H1 (cell line): ENCODE results near the gene DOP1B. TPM values are rescaled to one million over a fixed set of nuclear protein-coding genes. Genes with fewer than 3 reads are reported as not detected.

Experiments used
- CBX5 ChIP-seq: fragments of 300-800, 300-1000 bp; sonication (generic); IDR thresholded peaks from 2 replicates; pipeline ENCODE4 v1.7.1; 2016; ENCODE audit warnings: antibody characterized with exemption, low read length, low read depth
- EGR1 ChIP-seq: IDR thresholded peaks from 2 replicates; pipeline ENCODE4 v1.6.1; 2011; ENCODE audit warnings: low read depth, low read length, borderline replicate concordance
- EP300 ChIP-seq, 2 experiments: IDR thresholded peaks; 1 replicate in 1 of 2; 2 replicates in 1 of 2; pipeline ENCODE4 v1.6.1; 2011 to 2012; ENCODE audit warnings: low read depth in 2 of 2, low read length in 2 of 2, mild to moderate bottlenecking in 2 of 2, borderline replicate concordance in 1 of 2, inconsistent platforms in 1 of 2, moderate library complexity in 1 of 2
- HDAC2 ChIP-seq, 2 experiments: fragments of 300-600 bp in 1 of 2; sonication (generic) in 1 of 2; IDR thresholded peaks; 2 replicates each; pipeline ENCODE4 v1.6.1; 2011 to 2012; ENCODE audit warnings: low read depth in 2 of 2, low read length in 2 of 2, mild to moderate bottlenecking in 2 of 2, moderate library complexity in 2 of 2, borderline replicate concordance in 1 of 2, inconsistent platforms in 1 of 2
- HDAC6 ChIP-seq: IDR thresholded peaks from one replicate; pipeline ENCODE4 v1.7.1; 2012; ENCODE audit warnings: low read depth, mild to moderate bottlenecking, inconsistent platforms, low read length, moderate library complexity
- NANOG ChIP-seq: IDR thresholded peaks from 2 replicates; pipeline ENCODE4 v1.6.1; 2011; ENCODE audit warnings: low read length, low read depth, mild to moderate bottlenecking, inconsistent platforms; ENCODE audit not compliant: insufficient read depth, poor library complexity, severe bottlenecking
- POU5F1 ChIP-seq: IDR thresholded peaks from 2 replicates; pipeline ENCODE4 v1.6.1; 2011; ENCODE audit warnings: low read depth, mild to moderate bottlenecking, low read length, moderate library complexity
- RBBP5 ChIP-seq: IDR thresholded peaks from 2 replicates; pipeline ENCODE4 v1.7.1; 2012; ENCODE audit warnings: low read depth, mild to moderate bottlenecking, inconsistent platforms, low read length, moderate library complexity, borderline replicate concordance
- SP1 ChIP-seq: IDR thresholded peaks from 2 replicates; pipeline ENCODE4 v1.6.1; 2011; ENCODE audit warnings: low read depth, low read length
- SP2 ChIP-seq: IDR thresholded peaks from 2 replicates; pipeline ENCODE4 v1.6.1; 2012; ENCODE audit warnings: mild to moderate bottlenecking, low read length, inconsistent platforms
- SP4 ChIP-seq: IDR thresholded peaks from 2 replicates; pipeline ENCODE4 v1.6.1; 2012; ENCODE audit warnings: low read length, inconsistent platforms
- polyA plus RNA-seq, 7 experiments: library from polyadenylated mRNA; depleted of rRNA in 3 of 7; stranded (reverse) in 5 of 7; unstranded in 2 of 7; fragments of >200 nt in 5 of 7; fragments of 200-250 nt in 2 of 7; gene quantifications; 1 replicate in 5 of 7; 2 replicates in 1 of 7; 4 replicates in 1 of 7; pipeline versions ENCODE4 v1.2.1 to v1.2.3, GENCODE V29; 2011 to 2013; ENCODE audit warnings: missing spikeins in 2 of 7, mixed read lengths in 2 of 7
- total RNA-seq: library from RNA; stranded (reverse); fragmentation: NEBNext Ultra II Directional; extraction: Animal tissue kit (Norgen Biotek cat#: 25700); gene quantifications from 2 replicates; pipeline ENCODE4 v1.2.1, GENCODE V29; 2021
- TF ChIP-seq, protein P1 (sequence below): fragments of 300-600 bp; sonication (generic); IDR thresholded peaks from 2 replicates; pipeline ENCODE4 v1.7.1; 2012; ENCODE audit warnings: low read length, moderate library complexity, mild to moderate bottlenecking, inconsistent platforms; ENCODE audit not compliant: insufficient replicate concordance

Gene DOP1B
- total and polyA plus RNA-seq, 2 of the 8 experiments (the other 6 are each of a cell fraction or from before 2014, with no cell fraction given): 2.8 to 9.9 TPM

DNA sequence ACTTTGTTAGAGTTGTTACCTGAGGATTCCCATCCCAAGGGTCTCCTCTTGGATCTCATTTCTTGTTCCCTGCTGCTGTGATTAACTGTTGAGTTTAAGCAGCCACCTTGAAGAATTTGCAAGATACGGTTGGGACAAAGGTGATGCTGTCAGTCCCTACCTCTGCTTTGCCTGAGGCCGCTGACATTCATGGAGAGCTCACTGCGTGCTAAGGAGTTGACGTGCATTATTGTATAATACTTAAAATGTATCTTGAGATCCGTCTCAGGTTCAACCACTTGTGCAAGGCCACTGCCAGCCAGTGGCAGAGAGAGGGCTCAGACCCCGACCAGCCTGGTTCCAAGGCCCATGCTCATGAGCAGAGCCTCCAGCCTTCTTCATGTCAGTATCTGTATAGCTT is 14.2 kb downstream of the DOP1B start (continued):
- TF ChIP-seq, protein P1, sequence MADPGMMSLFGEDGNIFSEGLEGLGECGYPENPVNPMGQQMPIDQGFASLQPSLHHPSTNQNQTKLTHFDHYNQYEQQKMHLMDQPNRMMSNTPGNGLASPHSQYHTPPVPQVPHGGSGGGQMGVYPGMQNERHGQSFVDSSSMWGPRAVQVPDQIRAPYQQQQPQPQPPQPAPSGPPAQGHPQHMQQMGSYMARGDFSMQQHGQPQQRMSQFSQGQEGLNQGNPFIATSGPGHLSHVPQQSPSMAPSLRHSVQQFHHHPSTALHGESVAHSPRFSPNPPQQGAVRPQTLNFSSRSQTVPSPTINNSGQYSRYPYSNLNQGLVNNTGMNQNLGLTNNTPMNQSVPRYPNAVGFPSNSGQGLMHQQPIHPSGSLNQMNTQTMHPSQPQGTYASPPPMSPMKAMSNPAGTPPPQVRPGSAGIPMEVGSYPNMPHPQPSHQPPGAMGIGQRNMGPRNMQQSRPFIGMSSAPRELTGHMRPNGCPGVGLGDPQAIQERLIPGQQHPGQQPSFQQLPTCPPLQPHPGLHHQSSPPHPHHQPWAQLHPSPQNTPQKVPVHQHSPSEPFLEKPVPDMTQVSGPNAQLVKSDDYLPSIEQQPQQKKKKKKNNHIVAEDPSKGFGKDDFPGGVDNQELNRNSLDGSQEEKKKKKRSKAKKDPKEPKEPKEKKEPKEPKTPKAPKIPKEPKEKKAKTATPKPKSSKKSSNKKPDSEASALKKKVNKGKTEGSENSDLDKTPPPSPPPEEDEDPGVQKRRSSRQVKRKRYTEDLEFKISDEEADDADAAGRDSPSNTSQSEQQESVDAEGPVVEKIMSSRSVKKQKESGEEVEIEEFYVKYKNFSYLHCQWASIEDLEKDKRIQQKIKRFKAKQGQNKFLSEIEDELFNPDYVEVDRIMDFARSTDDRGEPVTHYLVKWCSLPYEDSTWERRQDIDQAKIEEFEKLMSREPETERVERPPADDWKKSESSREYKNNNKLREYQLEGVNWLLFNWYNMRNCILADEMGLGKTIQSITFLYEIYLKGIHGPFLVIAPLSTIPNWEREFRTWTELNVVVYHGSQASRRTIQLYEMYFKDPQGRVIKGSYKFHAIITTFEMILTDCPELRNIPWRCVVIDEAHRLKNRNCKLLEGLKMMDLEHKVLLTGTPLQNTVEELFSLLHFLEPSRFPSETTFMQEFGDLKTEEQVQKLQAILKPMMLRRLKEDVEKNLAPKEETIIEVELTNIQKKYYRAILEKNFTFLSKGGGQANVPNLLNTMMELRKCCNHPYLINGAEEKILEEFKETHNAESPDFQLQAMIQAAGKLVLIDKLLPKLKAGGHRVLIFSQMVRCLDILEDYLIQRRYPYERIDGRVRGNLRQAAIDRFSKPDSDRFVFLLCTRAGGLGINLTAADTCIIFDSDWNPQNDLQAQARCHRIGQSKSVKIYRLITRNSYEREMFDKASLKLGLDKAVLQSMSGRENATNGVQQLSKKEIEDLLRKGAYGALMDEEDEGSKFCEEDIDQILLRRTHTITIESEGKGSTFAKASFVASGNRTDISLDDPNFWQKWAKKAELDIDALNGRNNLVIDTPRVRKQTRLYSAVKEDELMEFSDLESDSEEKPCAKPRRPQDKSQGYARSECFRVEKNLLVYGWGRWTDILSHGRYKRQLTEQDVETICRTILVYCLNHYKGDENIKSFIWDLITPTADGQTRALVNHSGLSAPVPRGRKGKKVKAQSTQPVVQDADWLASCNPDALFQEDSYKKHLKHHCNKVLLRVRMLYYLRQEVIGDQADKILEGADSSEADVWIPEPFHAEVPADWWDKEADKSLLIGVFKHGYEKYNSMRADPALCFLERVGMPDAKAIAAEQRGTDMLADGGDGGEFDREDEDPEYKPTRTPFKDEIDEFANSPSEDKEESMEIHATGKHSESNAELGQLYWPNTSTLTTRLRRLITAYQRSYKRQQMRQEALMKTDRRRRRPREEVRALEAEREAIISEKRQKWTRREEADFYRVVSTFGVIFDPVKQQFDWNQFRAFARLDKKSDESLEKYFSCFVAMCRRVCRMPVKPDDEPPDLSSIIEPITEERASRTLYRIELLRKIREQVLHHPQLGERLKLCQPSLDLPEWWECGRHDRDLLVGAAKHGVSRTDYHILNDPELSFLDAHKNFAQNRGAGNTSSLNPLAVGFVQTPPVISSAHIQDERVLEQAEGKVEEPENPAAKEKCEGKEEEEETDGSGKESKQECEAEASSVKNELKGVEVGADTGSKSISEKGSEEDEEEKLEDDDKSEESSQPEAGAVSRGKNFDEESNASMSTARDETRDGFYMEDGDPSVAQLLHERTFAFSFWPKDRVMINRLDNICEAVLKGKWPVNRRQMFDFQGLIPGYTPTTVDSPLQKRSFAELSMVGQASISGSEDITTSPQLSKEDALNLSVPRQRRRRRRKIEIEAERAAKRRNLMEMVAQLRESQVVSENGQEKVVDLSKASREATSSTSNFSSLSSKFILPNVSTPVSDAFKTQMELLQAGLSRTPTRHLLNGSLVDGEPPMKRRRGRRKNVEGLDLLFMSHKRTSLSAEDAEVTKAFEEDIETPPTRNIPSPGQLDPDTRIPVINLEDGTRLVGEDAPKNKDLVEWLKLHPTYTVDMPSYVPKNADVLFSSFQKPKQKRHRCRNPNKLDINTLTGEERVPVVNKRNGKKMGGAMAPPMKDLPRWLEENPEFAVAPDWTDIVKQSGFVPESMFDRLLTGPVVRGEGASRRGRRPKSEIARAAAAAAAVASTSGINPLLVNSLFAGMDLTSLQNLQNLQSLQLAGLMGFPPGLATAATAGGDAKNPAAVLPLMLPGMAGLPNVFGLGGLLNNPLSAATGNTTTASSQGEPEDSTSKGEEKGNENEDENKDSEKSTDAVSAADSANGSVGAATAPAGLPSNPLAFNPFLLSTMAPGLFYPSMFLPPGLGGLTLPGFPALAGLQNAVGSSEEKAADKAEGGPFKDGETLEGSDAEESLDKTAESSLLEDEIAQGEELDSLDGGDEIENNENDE: no peak
- TF ChIP-seq SP4: no peak
- no peak for TF ChIP-seq SP1
- no peak for TF ChIP-seq POU5F1
- TF ChIP-seq RBBP5: no peak
- no peak for TF ChIP-seq SP2
- no peak for TF ChIP-seq EP300 (IDR thresholded peaks at IDR 0.05; ENCODE audit: borderline replicate concordance in 1 of 2, low read depth in 2 of 2, low read length in 2 of 2)
- no peak for TF ChIP-seq NANOG
- no peak for TF ChIP-seq HDAC2 (IDR thresholded peaks at IDR 0.05; ENCODE audit: borderline replicate concordance in 1 of 2, low read depth in 2 of 2, low read length in 2 of 2)
- TF ChIP-seq HDAC6: no peak
- TF ChIP-seq EGR1: no peak
- no peak for TF ChIP-seq CBX5
